Uterine smooth muscle cell (primary cell): Measurements from ENCODE around the gene MCF2L. TPM values are rescaled to one million over a fixed set of nuclear protein-coding genes. Genes with fewer than 3 reads are reported as not detected.

ENCODE experiments used
- total RNA-seq: library from RNA; depleted of rRNA; stranded (reverse); fragments of >200 nt; gene quantifications from 2 replicates; pipeline ENCODE4 v1.2.3, GENCODE V29; 2014

MCF2L gene, protein sequence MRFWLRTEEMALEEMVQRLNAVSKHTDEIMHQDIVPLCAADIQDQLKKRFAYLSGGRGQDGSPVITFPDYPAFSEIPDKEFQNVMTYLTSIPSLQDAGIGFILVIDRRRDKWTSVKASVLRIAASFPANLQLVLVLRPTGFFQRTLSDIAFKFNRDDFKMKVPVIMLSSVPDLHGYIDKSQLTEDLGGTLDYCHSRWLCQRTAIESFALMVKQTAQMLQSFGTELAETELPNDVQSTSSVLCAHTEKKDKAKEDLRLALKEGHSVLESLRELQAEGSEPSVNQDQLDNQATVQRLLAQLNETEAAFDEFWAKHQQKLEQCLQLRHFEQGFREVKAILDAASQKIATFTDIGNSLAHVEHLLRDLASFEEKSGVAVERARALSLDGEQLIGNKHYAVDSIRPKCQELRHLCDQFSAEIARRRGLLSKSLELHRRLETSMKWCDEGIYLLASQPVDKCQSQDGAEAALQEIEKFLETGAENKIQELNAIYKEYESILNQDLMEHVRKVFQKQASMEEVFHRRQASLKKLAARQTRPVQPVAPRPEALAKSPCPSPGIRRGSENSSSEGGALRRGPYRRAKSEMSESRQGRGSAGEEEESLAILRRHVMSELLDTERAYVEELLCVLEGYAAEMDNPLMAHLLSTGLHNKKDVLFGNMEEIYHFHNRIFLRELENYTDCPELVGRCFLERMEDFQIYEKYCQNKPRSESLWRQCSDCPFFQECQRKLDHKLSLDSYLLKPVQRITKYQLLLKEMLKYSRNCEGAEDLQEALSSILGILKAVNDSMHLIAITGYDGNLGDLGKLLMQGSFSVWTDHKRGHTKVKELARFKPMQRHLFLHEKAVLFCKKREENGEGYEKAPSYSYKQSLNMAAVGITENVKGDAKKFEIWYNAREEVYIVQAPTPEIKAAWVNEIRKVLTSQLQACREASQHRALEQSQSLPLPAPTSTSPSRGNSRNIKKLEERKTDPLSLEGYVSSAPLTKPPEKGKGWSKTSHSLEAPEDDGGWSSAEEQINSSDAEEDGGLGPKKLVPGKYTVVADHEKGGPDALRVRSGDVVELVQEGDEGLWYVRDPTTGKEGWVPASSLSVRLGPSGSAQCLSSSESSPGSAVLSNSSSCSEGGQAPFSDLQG
- 0.37 and 0.44 TPM in 2 replicates for total RNA-seq

DNA sequence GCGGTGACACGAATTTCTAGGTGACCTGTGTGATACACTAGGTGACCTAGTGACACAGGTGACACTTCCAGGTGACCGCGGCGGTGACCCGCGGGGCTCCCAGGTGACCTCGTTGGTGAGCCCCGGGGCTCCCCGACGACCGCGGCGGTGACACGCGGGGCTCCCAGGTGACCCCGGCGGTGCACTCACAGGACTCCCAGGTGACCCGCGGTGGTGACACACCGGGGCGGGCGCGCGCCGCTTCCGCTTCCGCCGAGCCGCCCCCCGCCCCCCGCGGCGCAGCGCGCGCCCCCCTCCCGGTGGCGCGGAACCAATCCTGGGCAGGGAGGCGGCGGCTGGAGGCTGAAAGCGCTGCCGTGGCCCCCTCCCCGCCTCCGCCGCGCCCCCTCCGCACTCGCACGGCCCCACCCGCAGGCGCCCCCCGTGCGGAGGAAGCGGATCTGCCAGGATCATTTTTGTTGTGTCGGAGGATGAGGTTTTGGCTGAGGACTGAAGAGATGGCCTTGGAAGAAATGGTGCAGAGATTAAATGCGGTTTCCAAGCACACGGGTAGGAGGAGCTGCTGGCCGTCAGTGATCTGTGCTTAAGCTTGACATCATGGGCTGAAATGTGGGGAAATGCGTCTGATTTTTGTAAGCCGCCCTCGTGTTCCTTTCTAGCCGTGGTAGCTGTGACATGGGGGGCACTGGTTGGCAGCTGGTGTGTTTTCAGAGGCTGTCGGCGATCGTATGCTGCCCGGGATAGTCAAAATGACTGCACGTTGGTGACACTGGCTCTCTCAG is at the start of gene MCF2L:
TSS of gene MCF2L (plus strand) at position 305 of the 782 bp plus-strand sequence. CDS start at position 471, 166 bp downstream.

DNA sequence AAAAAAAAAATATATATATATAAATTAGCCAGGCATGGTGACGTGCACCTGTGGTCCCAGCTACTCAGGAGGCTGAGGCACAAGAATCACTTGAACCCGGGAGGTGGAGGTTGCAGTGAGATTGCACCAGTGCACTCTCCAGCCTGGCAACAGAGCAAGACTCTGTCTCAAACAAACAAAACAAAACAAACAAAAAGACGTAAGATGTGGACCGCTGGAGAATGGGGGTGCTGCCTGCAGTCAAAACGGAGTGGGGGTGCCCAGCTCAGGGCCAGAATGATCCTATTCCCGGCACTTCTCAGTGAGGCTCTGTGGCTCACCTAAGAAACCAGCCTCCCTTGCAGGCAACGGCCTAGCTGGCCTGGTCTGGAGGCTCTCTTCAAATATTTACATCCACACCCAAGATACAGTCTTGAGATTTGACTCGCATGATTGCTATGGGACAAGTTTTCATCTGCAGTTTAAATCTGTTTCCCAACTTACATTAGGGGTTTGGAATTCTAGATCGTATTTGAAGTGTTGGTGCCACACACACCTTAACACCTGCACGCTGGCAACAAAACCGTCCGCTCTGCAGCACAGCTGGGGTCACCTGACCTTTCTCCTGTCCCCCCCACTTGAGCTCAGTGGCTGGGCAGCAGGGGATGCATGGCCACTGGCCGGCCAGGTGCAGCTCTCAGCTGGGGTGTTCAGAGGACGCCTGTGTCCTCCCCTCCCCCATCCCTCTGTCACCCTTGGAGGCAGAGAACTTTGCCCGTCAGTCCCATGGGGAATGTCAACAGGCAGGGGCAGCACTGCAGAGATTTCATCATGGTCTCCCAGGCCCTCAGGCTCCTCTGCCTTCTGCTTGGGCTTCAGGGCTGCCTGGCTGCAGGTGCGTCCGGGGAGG is 136.3 kb downstream of the MCF2L start, which contains the start of gene F7:
TSS of gene F7 (plus strand) at position 760 of the 889 bp plus-strand sequence. CDS start at position 811, 51 bp downstream.

GRCh38 chr13:113122550-113123225 is 153.7 kb downstream of the MCF2L start, which contains the start of gene F10:
TSS of gene F10 (plus strand) at chr13:113122799. CDS start at chr13:113122856, 57 bp downstream.

Other genes with a start within 250 kb of the MCF2L start
- gene F7, start 136.6 kb downstream of the MCF2L start, total RNA-seq = not detected in 2 replicates
- gene F10, start 153.6 kb downstream of the MCF2L start, total RNA-seq = 4.8 and 11.9 TPM in 2 replicates
- not detected in 2 replicates for gene PROZ, start 189.4 kb downstream of the MCF2L start, total RNA-seq
- 81.8 and 98.0 TPM in 2 replicates for gene PCID2, start 239.5 kb downstream of the MCF2L start, total RNA-seq
- gene CUL4A, start 240.4 kb downstream of the MCF2L start, total RNA-seq = 154 and 171 TPM in 2 replicates